HepG2 (cell line): ENCODE results near the gene PPP1R27. TPM values are rescaled to one million over a fixed set of nuclear protein-coding genes. Genes with fewer than 3 reads are reported as not detected.
A peak's percentile ranks its signal among the peaks of the same experiment; 100 is the strongest.

Source experiments
- DNMT1 ChIP-seq: sonication (generic); formaldehyde crosslinking; IDR thresholded peaks from 2 replicates; pipeline ENCODE4 v1.5.1; 2020; ENCODE audit warnings: mild to moderate bottlenecking, missing genetic modification reagents
- FOXJ3 ChIP-seq: sonication (generic); formaldehyde crosslinking; IDR thresholded peaks from 2 replicates; pipeline ENCODE4 v1.4.0; 2020; ENCODE audit warnings: missing genetic modification reagents, mild to moderate bottlenecking, borderline replicate concordance
- FOXO4 ChIP-seq: sonication (generic); formaldehyde crosslinking; conservative IDR thresholded peaks from 2 replicates; pipeline ENCODE4 v1.8.1; 2023; ENCODE audit warnings: missing genetic modification reagents
- HNF1A ChIP-seq, 2 experiments: sonication (generic) in 1 of 2; formaldehyde crosslinking in 1 of 2; IDR thresholded peaks; 2 replicates each; pipeline versions ENCODE4 v1.4.0 to v1.6.1; 2016 to 2020; ENCODE audit warnings: borderline replicate concordance in 1 of 2, low read depth in 1 of 2, mild to moderate bottlenecking in 1 of 2, missing genetic modification reagents in 1 of 2
- RNF219 ChIP-seq: sonication (generic); formaldehyde crosslinking; IDR thresholded peaks from 2 replicates; pipeline ENCODE4 v1.5.0; 2020; ENCODE audit warnings: mild to moderate bottlenecking, missing genetic modification reagents
- TRIM24 ChIP-seq: sonication (generic); formaldehyde crosslinking; IDR thresholded peaks from 2 replicates; pipeline ENCODE4 v1.8.0; 2022; ENCODE audit warnings: mild to moderate bottlenecking, missing genetic modification reagents
- ZNF264 ChIP-seq: sonication (generic); formaldehyde crosslinking; IDR thresholded peaks from 2 replicates; pipeline ENCODE4 v1.4.0; 2020; ENCODE audit warnings: missing genetic modification reagents
- ZNF318 ChIP-seq: sonication (generic); formaldehyde crosslinking; IDR thresholded peaks from 2 replicates; pipeline ENCODE4 v1.4.0; 2020; ENCODE audit warnings: mild to moderate bottlenecking, missing genetic modification reagents
- ZNF75D ChIP-seq: sonication (generic); formaldehyde crosslinking; IDR thresholded peaks from 2 replicates; pipeline ENCODE4 v1.8.1; 2023; ENCODE audit warnings: missing genetic modification reagents, mild to moderate bottlenecking, borderline replicate concordance
- ZNF792 ChIP-seq: IDR thresholded peaks from 2 replicates; pipeline ENCODE4 v1.6.1; 2016
- polyA plus RNA-seq, 8 experiments: library from polyadenylated mRNA; depleted of rRNA in 3 of 8; stranded (reverse) in 7 of 8; unstranded in 1 of 8; fragments of >200 nt; fragmentation: Illumina TruSeq in 4 of 8; extraction: Trizol in 4 of 8; gene quantifications; 2 replicates each; pipeline versions ENCODE4 v1.2.1 to v1.2.3, GENCODE V29; 2011 to 2016; ENCODE audit warnings: low read depth in 4 of 8, missing spikeins in 1 of 8, mixed read lengths in 1 of 8; ENCODE audit not compliant: insufficient read depth in 1 of 8
- total RNA-seq, 5 experiments: library from RNA; depleted of rRNA; stranded (reverse); fragments of >200 nt; fragmentation: Illumina TruSeq; extraction: Trizol; gene quantifications; 2 replicates each; pipeline ENCODE4 v1.2.3, GENCODE V29; 2016; ENCODE audit warnings: low read depth in 1 of 5

PPP1R27 gene
- total and polyA plus RNA-seq, 2 of the 13 experiments (the other 11 are each of a cell fraction or from before 2014, with no cell fraction given), result 0.17 to 1.00 TPM

- TF ChIP-seq RNF219 (no peak), FOXJ3 (CRISPR knock-in tag) (no peak; the same call in 1 of the 2 replicates), ZNF264 (no peak; the same call in 1 of the 2 replicates), ZNF75D (CRISPR knock-in tag) (peak; percentile 94; the same call in 1 of the 2 replicates), ZNF318 (peak; percentile 83; the same call in 1 of the 2 replicates), HNF1A (IDR thresholded peaks at IDR 0.05; ENCODE audit: low read depth) (no peak), HNF1A (CRISPR knock-in tag; IDR thresholded peaks at IDR 0.05; ENCODE audit: borderline replicate concordance) (no peak; the same call in 1 of the 2 replicates), TRIM24 (CRISPR knock-in tag) (no peak), FOXO4 (CRISPR knock-in tag) (peak; percentile 99), DNMT1 (peak; percentile 86; the same call in 1 of the 2 replicates), ZNF792 (CRISPR knock-in tag) (peak; percentile 62; the same call in 1 of the 2 replicates)
These were observed 1.5 kb downstream of the PPP1R27 start, which contains the start of gene MCRIP1 (continued) for GRCh38 chr17:81833160-81833920.
